ENCODE measurements around the gene SCAPER.
"Not testable (repeated sequence)": the region's sequence is repeated elsewhere in the genome, so short reads cannot be mapped to it uniquely, and the experiment has no call there.

The SCAPER gene

GRCh38 chr15:76791511-76791910, 113.6 kb downstream of the SCAPER start:
- FAIRE-seq (no peak), DNase-seq (ENCODE audit: low spot score) (no peak)

GRCh38 chr15:76787273-76787672, 117.9 kb downstream of the SCAPER start:
- no peak for DNase-seq (ENCODE audit: low spot score)
- no peak for FAIRE-seq

- no peak for DNase-seq (ENCODE audit: low spot score)
- FAIRE-seq: no peak
These were observed 128.2 kb downstream of the SCAPER start for GRCh38 chr15:76776969-76777368.

GRCh38 chr15:76776480-76776879, 128.7 kb downstream of the SCAPER start:
- DNase-seq (ENCODE audit: low spot score) (no peak), FAIRE-seq (no peak)

GRCh38 chr15:76773234-76773633, 131.9 kb downstream of the SCAPER start:
- FAIRE-seq: no peak

GRCh38 chr15:76772776-76773175, 132.4 kb downstream of the SCAPER start:
- DNase-seq (ENCODE audit: low spot score) (no peak), FAIRE-seq (no peak)

More at GRCh38 chr15:76773234-76773633, 131.9 kb downstream of the SCAPER start:
- DNase-seq (ENCODE audit: low spot score): no peak

- no peak for FAIRE-seq
- no peak for DNase-seq (ENCODE audit: low spot score)
These were observed 141.1 kb downstream of the SCAPER start for GRCh38 chr15:76764004-76764403.

GRCh38 chr15:76763554-76763953, 141.6 kb downstream of the SCAPER start:
- DNase-seq (ENCODE audit: low spot score): no peak
- FAIRE-seq: no peak

GRCh38 chr15:76756381-76756780, 148.8 kb downstream of the SCAPER start:
- DNase-seq (ENCODE audit: low spot score) (no peak), FAIRE-seq (no peak)

GRCh38 chr15:76753771-76754170, 151.4 kb downstream of the SCAPER start:
- no peak for FAIRE-seq

GRCh38 chr15:76753131-76753530, 152.0 kb downstream of the SCAPER start:
- FAIRE-seq (no peak), DNase-seq (ENCODE audit: low spot score) (no peak)

More at GRCh38 chr15:76753771-76754170, 151.4 kb downstream of the SCAPER start:
- no peak for DNase-seq (ENCODE audit: low spot score)

- no peak for FAIRE-seq
- no peak for DNase-seq (ENCODE audit: low spot score)
These were observed 152.6 kb downstream of the SCAPER start for GRCh38 chr15:76752549-76752948.

GRCh38 chr15:76737573-76737972, 167.6 kb downstream of the SCAPER start:
- FAIRE-seq: no peak

GRCh38 chr15:76732321-76732720, 172.8 kb downstream of the SCAPER start:
- FAIRE-seq; DNase-seq (ENCODE audit: low spot score): not testable (repeated sequence)

More at GRCh38 chr15:76737573-76737972, 167.6 kb downstream of the SCAPER start:
- no peak for DNase-seq (ENCODE audit: low spot score)

- FAIRE-seq: no peak
- DNase-seq (ENCODE audit: low spot score): no peak
These were observed 174.9 kb downstream of the SCAPER start for GRCh38 chr15:76730262-76730661.

GRCh38 chr15:76718863-76719262, 186.3 kb downstream of the SCAPER start:
- DNase-seq (ENCODE audit: low spot score) (no peak), FAIRE-seq (no peak)

GRCh38 chr15:76714950-76715349, 190.2 kb downstream of the SCAPER start:
- DNase-seq (ENCODE audit: low spot score) (no peak), FAIRE-seq (no peak)

GRCh38 chr15:76711351-76711827, 193.8 kb downstream of the SCAPER start:
- FAIRE-seq: no peak

GRCh38 chr15:76704032-76704431, 201.1 kb downstream of the SCAPER start:
- not testable (repeated sequence) for FAIRE-seq; DNase-seq (ENCODE audit: low spot score)

More at GRCh38 chr15:76711351-76711827, 193.8 kb downstream of the SCAPER start:
- DNase-seq (ENCODE audit: low spot score): no peak

- FAIRE-seq: no peak
- DNase-seq (ENCODE audit: low spot score): no peak
These were observed 208.3 kb downstream of the SCAPER start for GRCh38 chr15:76696840-76697239.

- FAIRE-seq; DNase-seq (ENCODE audit: low spot score): not testable (repeated sequence)
These were observed 212.6 kb downstream of the SCAPER start for GRCh38 chr15:76692546-76692945.

- DNase-seq (ENCODE audit: low spot score); FAIRE-seq: not testable (repeated sequence)
These were observed 217.5 kb downstream of the SCAPER start for GRCh38 chr15:76687592-76687991.

- FAIRE-seq (no peak), DNase-seq (ENCODE audit: low spot score) (no peak)
These were observed 221.1 kb downstream of the SCAPER start for GRCh38 chr15:76684002-76684401.

- FAIRE-seq (no peak), DNase-seq (ENCODE audit: low spot score) (no peak)
These were observed 222.3 kb downstream of the SCAPER start for GRCh38 chr15:76682833-76683232.

Measured in RCC 7860 (cell line).